ENCODE results near the gene PRKN.

GRCh38 chr6:162261598-162261997 lies 466.0 kb downstream of the PRKN start:
- TF ChIP-seq CTCF (IDR thresholded peaks at IDR 0.05) = no peak
- TF ChIP-seq POLR2A (IDR thresholded peaks at IDR 0.05) = no peak
